ENCODE measurements around the gene PPT2.

DNA sequence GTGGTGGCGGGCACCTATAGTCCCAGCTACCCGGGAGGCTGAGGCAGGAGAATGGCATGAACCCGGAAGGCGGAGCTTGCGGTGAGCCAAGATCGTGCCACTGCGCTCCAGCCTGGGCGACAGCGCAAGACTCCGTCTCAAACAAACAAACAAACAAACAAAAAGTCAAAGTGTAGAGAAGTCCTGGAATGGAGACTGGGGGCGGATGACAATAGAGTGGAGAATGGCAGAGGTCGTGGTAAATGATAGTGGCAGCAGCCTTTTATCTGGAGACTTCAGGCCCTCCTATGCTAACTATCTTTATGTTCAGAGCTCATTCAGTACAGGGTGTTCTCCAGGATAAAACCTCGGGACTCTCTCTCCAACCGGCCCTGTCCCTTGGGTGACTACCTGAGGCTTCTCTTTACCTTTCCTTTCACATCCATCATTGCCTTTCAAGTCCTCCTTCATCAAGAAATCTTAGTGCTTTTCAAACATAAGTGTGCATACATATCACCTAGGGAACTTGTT is 22.4 kb upstream of the PPT2 start:
- TF ChIP-seq, protein P1, sequence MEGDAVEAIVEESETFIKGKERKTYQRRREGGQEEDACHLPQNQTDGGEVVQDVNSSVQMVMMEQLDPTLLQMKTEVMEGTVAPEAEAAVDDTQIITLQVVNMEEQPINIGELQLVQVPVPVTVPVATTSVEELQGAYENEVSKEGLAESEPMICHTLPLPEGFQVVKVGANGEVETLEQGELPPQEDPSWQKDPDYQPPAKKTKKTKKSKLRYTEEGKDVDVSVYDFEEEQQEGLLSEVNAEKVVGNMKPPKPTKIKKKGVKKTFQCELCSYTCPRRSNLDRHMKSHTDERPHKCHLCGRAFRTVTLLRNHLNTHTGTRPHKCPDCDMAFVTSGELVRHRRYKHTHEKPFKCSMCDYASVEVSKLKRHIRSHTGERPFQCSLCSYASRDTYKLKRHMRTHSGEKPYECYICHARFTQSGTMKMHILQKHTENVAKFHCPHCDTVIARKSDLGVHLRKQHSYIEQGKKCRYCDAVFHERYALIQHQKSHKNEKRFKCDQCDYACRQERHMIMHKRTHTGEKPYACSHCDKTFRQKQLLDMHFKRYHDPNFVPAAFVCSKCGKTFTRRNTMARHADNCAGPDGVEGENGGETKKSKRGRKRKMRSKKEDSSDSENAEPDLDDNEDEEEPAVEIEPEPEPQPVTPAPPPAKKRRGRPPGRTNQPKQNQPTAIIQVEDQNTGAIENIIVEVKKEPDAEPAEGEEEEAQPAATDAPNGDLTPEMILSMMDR (IDR thresholded peaks at IDR 0.05), result no peak
- no peak for TF ChIP-seq POLR2A (IDR thresholded peaks at IDR 0.05)

All from right lobe of liver (tissue), 4 donors.